Stimulated activated CD8-positive, alpha-beta memory T cell treated with anti-CD3 and anti-CD28 coated beads, Interleukin-4, amount 100 ng/mL, for 4 hours (primary cell): ENCODE data around the gene PLGLB2.
"Not testable (repeated sequence)": the region's sequence is repeated elsewhere in the genome, so short reads cannot be mapped to it uniquely, and the experiment has no call there.

Experiments used
- DNase-seq, 2 donors: peaks; one replicate each; pipeline ENCODE4 v3.0.0-alpha.2; 2020; ENCODE audit warnings: low read depth in 2 of 2, low spot score in 1 of 2

PLGLB2 gene

DNA sequence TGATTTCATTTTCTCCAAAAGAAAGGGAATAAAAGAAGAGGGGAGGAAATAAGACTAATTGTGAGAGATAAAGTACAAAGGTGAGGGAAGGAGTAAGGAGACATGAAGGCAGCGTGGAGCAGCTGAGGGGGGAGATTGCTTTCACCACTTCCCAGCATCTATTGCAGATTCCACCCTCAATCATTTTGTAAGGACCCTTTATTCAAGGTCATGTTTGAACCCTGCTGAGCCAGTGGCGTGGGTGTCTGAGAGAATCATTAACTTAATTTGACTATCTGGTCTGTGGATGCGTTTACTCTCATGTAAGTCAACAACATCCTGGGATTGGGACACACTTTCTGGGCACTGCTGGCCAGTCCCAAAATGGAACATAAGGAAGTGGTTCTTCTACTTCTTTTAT, at the start of gene PLGLB2:
TSS of gene PLGLB2 (plus strand) at position 297 of the 400 bp plus-strand sequence. CDS start at position 364, 67 bp downstream.
- DNase-seq: not testable (repeated sequence)

DNA sequence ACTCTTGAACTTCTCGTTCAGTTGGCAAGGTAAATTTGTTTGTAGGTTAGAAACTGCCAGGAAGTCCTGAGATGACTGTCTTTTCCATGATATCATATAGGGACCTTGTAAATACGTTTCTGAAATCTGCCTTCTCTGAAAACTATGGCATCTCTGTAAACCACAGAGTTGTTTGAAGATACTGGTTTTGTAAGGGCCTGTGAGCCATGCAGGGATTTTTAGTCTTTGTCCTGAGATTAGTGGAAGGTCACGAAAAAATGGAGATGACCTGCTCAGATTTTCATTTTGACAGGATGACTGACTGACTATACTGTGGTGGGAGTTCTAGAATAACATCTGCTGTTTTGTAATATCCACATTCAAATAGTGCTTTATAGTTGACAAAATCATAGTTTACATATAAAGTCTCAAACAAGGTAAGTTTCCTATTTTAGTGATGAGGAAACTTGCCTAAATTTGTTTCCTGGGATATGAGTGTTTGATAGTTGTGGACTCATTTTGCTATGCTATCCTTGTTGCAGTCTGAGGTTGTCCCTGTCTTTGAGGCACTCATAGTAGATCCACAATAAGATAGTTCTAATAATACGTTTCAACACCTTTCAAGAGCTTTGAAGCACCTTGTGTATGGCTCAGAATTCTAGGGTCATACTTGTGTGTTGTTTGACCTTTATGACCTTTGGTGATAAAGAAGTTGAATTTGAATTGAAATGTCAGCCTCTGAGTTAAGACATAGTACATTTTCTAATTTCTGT, 43.1 kb upstream of the PLGLB2 start:
- not testable (repeated sequence) for DNase-seq

DNA sequence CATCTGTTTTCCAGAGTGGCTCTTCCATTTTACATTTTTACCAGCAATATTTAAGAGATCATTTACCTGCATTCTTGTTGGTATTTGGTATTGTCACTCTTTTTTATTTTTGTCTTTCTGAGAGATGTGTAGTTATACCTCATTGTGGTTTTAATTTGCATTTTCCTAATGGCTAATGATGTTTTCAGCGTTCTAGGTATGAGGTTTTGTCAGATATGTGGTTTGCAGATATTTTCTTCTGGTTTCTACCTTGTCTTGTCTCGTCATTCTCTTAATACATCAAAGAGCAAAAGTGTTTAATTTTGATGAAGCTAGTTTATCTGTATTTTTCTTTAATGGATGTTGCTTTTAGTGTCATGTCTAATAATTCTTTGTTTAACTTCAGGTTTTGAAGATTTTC, 39.5 kb upstream of the PLGLB2 start:
- DNase-seq: not testable (repeated sequence)

DNA sequence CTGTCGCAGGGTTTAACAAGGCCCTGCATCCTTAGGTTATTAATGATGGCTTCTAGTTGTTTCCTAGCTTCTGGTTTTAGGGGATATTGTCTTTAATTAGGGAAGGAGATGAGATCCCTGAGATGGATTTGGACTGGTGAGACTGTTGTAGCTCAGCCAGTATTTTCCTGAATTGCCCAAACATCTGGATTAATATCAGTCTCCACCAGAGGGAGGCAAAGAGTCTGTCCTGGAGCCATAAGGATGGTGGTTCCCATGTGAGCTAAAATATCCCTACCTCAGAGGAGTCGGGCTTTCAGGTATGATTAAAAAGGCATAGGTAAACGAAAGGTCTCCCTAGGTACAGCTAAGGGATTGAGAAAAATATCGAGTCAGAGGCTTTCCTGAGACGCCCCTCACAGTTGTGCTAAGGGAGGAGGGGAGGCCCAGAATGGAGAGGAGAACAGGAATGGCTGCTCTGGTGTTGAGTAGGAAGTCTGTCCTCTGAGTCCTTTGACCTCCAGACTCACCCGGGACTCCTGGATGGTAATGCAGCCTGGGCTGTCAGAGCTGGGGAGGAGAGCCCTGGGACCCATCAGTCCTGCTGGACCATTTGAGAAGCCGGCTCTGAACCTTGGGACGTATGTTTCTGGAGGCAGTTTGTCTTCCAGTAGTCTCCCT, 19.8 kb upstream of the PLGLB2 start:
- DNase-seq: not testable (repeated sequence)

DNA sequence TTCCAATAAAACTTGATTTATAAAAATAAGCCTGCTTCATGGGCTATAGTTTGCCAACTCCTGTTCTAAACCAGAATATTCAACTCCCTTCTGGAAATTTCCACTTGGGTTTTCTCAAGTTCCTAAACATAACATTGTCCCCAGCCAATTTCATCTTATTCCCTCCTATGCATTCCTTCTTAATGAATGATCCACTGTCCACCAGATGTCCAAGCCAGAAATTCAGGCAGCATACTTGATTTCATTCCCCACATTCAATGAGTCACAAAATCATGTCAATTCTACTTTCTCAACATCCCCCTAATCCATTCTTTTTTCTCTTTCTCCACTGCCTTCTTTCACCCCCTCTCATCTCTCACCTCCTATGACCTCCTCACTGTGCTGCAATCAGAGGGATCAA, 7.0 kb upstream of the PLGLB2 start:
- DNase-seq: not testable (repeated sequence)

DNA sequence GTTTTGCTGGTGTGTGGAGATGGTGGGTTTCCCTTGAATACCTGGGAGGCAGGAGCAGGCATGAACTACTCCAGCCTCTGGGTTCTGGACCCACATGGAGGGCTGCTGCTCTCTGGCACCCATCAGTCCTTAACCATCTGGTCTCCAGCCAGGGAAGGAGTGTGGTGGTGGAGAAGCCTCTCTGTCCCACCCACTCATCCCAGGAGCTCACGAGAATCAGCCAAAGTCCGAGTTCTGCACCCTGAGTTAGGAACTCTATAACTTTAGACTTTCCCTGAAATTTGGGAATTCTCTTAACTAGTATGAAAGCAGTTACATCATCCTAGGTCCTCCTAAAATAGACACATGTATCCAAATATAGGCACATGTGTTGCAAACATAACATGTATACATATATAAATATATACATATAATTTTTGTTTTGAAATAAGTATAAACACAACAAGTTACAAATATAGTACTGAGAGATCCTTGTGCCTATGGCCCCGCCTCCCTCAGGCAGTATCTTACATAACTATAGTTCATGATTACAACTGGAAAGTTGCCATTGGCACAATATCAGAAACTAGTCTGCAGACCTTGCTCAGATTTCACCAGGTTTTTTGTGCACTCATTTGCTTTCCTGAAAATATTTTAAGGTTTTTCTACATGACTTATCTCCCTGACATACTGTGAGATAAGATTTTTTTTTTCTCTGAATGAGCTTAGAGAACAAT, 5.3 kb upstream of the PLGLB2 start:
- DNase-seq: not testable (repeated sequence)

DNA sequence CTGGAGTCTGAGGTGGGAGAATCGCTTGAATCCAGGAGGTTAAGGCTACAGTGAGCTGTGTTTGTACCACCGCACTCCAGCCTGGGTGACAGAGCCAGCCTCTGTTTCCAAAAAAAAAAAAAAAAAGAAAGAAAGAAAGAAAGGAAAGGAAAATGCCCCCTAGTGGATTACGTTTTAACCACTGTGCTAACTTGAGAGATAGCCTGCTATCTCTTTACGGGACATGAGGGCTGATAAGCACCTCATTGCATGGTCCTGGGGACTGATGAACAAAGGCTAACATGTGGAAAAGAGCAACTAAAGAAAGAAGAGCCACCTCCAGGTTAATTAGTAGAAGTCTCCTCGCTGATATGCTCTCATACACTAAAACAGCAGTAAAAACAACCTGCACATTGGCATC, 4.2 kb upstream of the PLGLB2 start:
- not testable (repeated sequence) for DNase-seq

- not testable (repeated sequence) for DNase-seq
These were observed 2.4 kb upstream of the PLGLB2 start for GRCh38 chr2:87745353-87745951.

DNA sequence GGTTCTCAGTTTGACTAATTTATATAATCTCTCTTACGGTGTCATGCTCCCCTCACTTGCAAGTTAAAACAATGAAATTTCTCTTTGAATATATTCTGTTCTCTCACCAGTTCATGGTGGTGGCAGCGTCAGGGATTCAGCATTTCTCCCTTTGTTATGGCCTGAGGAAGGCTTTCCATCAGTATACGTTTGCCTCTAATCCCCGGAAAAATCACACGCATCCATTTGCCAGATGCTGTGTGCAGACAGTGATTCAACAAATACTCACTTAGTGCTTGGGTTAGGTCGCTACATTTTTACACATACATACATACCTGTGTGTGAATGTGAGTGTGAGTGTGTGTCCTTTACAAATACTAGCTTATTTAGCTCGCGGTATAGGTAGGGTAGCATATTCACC, 637 bp downstream of the PLGLB2 start:
- not testable (repeated sequence) for DNase-seq

GRCh38 chr2:87750560-87750959, 2.7 kb downstream of the PLGLB2 start:
- not testable (repeated sequence) for DNase-seq

DNA sequence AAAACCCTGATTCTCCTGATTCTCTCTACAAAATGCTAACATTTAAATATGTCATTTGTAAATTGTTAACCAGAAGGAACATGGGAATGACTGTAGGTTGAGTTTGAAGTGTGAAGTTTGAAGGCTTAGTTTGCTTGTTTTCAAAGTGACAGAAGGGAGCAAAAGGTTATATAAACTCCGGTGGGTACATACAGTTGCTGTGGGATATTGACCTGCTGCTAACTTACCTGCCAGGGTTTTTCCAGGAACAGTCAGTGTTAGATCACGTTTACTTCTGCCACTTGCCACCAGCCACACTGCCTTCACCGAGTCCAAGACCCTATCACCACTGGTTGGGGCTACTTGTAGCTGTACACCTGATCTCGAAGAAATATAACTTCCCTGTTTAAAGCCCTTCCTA, 6.9 kb downstream of the PLGLB2 start:
- DNase-seq: not testable (repeated sequence)
